ENCODE measurements around the gene STUM.
"Not testable (repeated sequence)": the region's sequence is repeated elsewhere in the genome, so short reads cannot be mapped to it uniquely, and the experiment has no call there.

Gene STUM

GRCh38 chr1:226548256-226549093, at the start of gene STUM:
Gene STUM (plus strand): TSS chr1:226548764. CDS start chr1:226548905, 141 bp downstream.
- peak; percentile 61 for DNase-seq

GRCh38 chr1:226499699-226500098, 48.9 kb upstream of the STUM start:
- not testable (repeated sequence) for DNase-seq

GRCh38 chr1:226506021-226506420, 42.5 kb upstream of the STUM start:
- no peak for DNase-seq

GRCh38 chr1:226506921-226507320, 41.6 kb upstream of the STUM start:
- no peak for DNase-seq

- DNase-seq, result no peak
Measured at GRCh38 chr1:226510453-226510852, 38.1 kb upstream of the STUM start.

GRCh38 chr1:226511296-226511695, 37.3 kb upstream of the STUM start:
- no peak for DNase-seq

- no peak for DNase-seq
Measured at GRCh38 chr1:226512076-226512728, 36.4 kb upstream of the STUM start.

- no peak for DNase-seq
Measured at GRCh38 chr1:226518375-226518774, 30.2 kb upstream of the STUM start.

GRCh38 chr1:226519135-226519534, 29.4 kb upstream of the STUM start:
- no peak for DNase-seq

GRCh38 chr1:226519716-226520598, 28.6 kb upstream of the STUM start:
- peak; percentile 68 for DNase-seq

- DNase-seq, result peak; percentile 66
Measured at GRCh38 chr1:226520640-226521355, 27.8 kb upstream of the STUM start.

GRCh38 chr1:226523646-226524406, 24.7 kb upstream of the STUM start:
- no peak for DNase-seq

- no peak for DNase-seq
Measured at GRCh38 chr1:226524547-226524946, 24.0 kb upstream of the STUM start.

GRCh38 chr1:226525750-226526149, 22.8 kb upstream of the STUM start:
- DNase-seq, result no peak

GRCh38 chr1:226526801-226527595, 21.6 kb upstream of the STUM start:
- DNase-seq, result no peak

GRCh38 chr1:226529891-226530290, 18.7 kb upstream of the STUM start:
- no peak for DNase-seq

- no peak for DNase-seq
Measured at GRCh38 chr1:226530591-226530990, 18.0 kb upstream of the STUM start.

- DNase-seq, result no peak
Measured at GRCh38 chr1:226531360-226532093, 17.0 kb upstream of the STUM start.

- no peak for DNase-seq
Measured at GRCh38 chr1:226532553-226532952, 16.0 kb upstream of the STUM start.

GRCh38 chr1:226533220-226533619, 15.3 kb upstream of the STUM start:
- DNase-seq, result no peak
